Activated CD4-positive, alpha-beta T cell treated with anti-CD3 and anti-CD28 coated beads, Interleukin-2, amount 50 U/mL, for 16 hours (primary cell): ENCODE results near the gene PNPLA3.

Source experiments
- DNase-seq: peaks from one replicate; pipeline ENCODE4 v3.0.0-alpha.2; 2020

The PNPLA3 gene

DNA sequence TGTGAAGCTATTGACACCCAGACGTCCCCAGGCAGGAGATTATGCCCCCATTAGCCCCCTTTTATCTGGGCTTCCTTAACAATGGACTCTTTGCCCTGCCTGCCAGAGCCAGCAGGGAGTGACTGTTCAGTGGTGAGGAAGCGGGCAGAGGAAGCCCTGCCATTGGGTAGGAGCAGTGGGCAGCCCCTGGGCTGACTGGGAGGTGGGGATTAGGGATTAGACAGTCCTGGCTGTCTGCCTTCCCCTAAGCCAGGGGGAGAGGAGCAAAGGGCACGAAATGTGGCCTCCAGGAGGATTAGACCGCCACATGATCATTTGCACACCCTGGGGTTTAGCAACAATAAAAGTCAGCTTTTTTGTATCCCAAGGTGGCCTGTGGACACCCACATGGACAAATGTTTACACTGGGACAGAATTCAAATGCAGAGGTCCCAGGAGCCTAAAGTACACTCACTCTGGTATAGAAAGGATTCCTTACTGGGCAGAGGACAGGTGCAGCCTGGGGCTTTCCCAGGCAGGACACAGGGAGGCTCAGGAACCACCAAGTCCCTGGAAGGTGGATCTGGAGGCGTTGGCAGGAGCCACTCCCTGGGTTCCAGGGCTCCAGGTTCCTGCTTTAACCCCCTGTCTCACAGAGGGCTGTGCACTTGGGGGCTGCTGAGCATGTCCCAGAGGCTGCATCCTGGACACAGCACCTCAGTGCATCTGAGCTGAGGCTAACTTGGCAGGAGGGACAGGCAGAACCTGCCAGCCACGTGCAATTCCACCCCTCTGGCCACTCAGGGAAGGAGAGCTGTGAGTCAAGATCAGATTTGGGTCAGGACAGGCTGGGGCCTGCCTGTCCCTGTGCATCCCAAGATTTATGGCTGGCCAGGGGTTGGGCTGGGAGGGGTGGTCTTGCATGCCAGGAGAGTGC lies 2.1 kb downstream of the PNPLA3 start:
- DNase-seq, result no peak

DNA sequence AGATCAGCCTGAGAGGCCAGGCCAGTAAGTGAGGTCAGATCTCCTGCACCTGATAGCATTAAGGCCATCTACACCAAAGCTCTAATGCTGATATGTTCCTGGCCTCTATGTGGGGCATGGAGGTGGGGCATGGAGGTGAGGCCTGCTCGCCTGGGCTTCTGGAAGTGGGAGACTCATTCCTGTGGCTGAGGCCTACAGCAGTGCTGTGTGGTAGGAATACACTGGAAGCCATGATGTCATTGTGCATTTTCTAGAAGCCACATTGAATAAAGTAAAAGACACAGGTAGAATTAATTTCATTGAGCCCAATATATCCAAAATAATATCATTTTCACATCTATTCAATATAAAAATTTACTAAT lies 2.7 kb downstream of the PNPLA3 start:
- no peak for DNase-seq

DNA sequence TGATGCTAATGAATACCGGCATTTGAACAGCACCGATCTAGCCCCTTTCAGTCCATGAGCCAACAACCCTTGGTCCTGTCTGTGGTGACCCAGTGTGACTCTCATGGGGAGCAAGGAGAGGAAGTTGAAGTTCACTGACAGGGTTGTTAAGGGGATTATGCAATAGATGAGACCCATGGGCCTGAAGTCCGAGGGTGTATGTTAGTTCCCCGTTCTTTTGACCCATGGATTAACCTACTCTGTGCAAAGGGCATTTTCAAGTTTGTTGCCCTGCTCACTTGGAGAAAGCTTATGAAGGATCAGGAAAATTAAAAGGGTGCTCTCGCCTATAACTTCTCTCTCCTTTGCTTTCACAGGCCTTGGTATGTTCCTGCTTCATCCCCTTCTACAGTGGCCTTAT lies 4.9 kb downstream of the PNPLA3 start:
- no peak for DNase-seq

DNA sequence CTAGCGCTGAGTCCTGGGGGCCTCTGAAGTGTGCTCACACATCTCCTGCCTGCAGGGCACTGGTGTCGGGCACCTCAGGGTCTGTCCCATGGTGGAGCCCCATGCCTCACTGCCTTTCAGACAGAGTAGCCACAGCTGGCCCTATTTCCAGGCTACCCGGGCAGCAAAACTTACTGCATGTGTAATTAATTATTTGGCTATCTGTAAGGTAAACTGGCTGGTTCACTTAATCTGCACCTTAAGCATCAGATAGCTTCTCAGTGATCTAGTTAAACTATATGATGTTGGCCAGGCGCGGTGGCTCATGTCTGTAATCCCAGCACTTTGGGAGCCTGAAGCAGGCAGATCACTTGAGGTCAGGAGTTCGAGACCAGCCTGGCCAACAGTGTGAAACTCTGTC lies 5.3 kb downstream of the PNPLA3 start:
- no peak for DNase-seq

DNA sequence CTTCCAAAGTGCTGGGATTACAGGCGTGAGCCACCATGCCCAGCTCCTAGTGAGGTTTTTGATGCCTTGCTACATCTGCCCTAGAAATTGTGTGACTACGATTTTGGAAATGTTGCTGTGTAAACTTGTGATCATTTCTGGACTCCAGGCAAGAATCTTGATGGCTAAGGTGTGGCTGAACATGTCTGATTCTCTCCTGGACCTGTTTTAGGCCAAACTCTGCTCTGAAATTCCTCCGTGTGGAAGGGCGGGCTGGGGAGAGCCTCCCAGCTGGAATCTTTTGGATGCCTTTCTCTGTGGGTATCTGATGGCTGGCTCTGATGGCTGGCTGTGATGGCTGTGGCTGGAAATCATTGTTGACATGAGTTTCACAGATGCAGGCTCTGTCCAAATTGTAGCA lies 8.2 kb downstream of the PNPLA3 start:
- DNase-seq, result no peak

DNA sequence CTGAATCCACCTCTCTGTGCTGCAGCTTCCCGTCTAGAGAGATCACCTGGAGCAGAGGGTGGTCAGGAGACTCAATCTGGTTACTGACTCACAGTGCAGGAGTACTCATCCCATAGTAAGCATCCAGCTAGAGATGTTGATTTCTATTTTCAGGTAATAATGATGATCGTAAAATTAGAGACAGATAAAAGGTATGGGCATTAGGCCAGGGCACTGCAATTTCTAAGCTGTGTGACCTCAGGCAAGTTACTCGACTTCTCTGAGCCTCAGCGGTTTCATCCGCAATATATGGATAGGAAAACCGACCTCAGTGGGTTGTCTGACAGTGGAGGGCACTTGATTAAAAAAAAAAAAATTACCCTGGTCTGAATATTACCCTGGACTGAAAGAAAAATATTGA lies 17.8 kb downstream of the PNPLA3 start:
- DNase-seq, result no peak

DNA sequence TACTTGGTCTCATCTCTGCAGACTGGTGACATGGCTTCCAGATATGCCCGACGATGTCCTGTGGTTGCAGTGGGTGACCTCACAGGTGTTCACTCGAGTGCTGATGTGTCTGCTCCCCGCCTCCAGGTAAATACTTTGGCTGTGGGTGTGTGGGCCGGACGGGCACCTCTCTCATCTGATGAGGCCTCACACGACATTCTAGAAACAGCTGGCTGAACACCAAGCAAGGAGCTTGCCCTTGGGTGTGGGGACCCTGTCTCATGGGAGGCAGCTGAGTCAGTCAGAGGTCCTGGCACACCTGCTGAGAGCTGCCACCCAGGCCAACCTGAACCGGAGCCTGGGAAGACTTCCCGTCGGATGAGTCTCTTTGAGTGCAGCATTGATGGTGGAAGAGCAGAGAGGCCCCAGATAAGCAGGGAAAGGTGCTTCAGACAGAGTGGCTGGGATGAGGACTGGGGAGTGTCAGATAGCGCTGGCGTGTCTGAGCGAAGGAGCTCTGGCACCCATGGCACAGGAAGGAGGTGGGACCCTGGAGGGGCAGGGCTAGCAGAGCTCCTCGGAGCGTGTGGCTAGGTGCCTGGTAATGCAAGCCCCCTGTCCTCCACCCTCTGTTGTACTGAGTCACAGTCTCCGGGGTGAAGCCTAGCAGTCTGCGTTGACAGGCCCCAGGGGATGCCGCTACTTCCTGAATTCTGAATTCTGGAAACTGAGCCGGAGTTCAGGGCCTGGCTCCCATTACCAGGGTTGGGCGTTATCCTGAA lies 21.2 kb downstream of the PNPLA3 start:
- no peak for DNase-seq

DNA sequence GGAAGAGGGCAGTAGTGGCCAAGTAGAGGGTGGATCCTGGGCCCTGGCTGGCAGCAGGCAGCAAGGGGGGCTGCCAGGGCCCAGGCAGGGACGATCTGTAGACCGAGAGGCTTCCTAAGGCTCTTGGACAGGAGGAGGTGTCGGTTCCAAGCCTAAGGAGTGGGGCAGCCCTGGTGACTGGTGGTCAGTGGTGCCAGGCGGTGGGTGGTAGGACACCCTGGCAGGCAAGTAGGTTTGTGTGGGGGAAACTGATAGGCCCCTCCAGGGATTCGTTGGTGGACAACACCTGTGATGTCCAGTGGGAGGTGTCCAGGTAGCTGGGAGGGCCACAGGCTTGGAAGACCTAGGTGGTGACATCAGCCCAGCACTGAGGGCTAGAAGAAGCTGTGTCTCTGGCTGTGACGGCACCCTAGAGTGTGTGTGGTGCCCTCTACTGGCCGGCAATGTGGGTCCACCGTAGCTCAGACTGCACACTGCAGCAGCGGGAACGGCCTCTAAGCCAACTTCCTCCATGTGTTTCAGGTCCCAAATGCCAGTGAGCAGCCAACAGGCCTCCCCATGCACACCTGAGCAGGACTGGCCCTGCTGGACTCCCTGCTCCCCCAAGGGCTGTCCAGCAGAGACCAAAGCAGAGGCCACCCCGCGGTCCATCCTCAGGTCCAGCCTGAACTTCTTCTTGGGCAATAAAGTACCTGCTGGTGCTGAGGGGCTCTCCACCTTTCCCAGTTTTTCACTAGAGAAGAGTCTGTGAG lies 22.2 kb downstream of the PNPLA3 start:
- DNase-seq, result peak; percentile 79

DNA sequence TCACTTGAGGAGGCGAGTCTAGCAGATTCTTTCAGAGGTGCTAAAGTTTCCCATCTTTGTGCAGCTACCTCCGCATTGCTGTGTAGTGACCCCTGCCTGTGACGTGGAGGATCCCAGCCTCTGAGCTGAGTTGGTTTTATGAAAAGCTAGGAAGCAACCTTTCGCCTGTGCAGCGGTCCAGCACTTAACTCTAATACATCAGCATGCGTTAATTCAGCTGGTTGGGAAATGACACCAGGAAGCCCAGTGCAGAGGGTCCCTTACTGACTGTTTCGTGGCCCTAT lies 22.7 kb downstream of the PNPLA3 start:
- DNase-seq, result no peak

DNA sequence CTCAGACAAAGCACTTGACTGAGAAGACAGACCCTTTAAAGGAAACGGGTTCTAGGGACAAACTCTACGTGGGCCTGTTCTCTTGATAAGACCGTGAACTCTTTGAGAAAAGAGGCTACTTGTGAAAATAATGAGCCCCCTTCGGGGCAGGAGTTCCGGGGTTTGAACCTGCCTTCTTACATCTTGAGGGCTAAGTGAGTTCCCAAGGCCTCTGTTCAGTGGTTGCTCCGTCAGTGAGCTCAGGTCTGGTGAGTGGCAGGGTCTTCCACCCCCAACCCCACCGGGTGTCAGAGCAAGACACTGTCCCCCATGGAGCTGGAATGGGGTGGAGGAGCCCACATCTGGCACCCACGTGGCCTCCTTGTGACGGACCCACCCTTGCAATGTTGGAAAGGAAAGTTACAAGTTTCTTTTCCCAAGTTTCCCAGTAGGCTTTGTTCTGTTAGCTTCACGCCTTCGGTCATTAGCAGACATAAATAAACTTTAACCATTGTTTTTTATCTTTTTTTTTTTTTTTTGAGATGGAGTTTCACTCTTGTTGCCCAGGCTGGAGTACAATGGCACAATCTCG lies 25.3 kb downstream of the PNPLA3 start:
- DNase-seq, result no peak

DNA sequence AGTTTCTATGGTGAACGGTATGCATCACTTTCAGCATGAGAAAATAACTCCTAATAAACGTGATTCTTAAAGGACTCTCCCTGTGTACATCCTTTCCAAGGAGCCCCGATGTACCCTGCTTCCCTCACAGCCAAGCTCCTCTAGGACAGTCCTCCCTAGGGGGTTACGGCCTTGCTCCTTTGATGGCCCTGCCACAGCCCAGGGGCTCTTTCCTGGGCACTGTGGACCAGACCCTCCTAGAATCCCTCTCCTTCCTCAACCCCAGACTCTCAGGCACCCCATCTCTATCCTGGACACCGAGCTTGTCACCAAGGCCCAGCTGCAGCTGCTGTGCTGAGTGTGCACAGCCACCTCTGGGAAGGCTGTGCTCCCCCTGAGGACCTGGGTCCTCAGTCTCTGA lies 27.8 kb downstream of the PNPLA3 start:
- no peak for DNase-seq

DNA sequence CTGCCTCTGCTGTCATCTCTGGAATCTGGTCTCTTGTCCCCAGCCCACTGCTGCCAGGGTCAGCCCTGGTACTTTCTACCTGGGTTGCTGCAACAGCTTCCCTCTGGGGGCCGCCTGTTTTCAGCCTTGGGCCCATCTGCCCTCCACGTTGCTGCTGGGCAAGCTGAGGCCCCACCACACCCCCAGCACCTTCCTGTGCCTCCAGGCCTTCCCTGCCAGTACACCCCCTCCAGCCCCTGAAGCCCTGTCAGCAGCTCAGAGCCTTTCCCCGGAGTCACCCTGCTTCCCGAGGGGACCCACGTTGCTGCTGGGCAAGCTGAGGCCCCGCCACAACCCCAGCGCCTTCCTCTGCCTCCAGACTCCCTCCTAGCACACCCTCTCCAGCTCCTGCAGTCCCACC lies 28.4 kb downstream of the PNPLA3 start:
- no peak for DNase-seq

DNA sequence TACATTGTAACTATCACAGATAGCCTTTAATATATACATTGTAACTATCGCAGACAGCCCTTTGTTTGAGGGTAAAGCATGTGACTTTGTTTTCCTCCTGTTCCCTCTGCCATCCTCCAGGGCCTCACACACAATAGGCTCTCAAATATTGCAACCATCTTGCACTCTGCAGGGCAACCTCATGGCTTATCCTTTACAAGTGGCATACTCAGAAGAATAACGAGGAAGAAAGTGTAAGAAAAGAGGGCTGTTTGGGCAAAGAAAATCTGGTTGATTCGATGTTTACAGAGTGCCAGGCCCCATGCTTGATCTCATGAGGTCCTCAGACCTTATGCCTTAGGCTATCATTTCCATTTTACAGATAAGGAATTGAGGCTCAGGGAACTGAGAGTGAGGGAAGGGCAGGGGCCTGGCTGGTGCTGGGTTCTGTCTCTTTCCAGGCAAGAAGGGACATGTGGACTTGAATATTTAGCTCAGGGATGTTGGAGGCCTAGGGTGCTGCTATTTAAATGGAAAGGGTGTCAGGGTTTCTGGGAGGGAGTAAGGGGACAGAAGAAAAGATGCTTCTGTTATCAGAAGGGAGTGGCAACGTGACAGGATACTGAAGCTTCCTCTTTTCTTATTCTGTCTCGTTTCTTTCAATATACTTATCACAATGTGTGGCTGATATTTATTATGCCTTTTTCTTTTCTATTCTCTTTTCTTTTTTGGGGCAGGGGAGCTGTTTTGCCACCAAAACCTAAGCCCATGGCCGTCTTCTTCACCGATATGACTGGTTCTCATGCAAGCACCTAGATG lies 30.6 kb downstream of the PNPLA3 start:
- no peak for DNase-seq

DNA sequence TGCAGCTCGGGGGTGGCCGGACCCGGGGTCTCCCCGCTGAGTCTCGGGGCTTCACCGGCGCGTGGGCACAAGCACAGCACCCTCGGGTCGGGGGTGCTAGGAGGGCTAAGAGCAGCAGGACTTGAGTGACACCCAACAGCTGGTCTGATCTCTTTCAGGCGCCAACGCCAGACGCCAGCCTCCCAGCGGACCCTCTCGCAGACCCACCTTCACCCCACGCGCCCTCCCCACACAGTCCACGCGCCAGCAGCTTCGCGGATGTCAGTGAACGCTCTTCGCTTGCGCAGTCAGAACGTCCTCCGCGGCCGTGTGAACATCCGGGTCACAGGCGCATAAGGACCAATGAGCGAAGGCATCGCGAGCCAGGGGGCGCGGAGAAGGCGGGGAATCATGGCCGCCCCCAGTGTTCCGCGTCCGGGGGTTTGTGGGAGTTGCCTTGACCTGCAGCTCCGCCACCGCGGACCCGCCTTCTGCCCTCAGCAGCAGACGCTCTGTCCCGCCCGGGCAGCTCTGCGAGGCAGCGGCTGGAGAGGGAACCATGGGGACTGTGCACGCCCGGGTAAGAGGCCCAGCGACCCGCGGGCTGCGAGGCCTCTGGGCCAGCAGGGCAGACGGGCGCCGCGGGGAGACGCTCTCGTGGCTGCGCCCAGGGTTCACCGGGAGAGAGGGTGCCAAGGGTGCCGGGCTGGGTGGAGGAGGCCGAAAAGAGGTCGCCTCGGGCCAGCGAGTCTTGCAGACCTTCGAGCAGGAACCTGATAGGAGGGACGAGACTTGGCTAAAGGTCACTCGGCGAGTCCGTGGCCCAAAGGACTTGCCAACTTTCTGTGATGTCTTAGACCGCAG lies 31.7 kb downstream of the PNPLA3 start, which contains the start of gene SAMM50:
Gene SAMM50 (plus strand): TSS at position 403 of the 843 bp plus-strand sequence. CDS start 136 bp downstream, at position 539.
- DNase-seq, result peak; percentile 96

DNA sequence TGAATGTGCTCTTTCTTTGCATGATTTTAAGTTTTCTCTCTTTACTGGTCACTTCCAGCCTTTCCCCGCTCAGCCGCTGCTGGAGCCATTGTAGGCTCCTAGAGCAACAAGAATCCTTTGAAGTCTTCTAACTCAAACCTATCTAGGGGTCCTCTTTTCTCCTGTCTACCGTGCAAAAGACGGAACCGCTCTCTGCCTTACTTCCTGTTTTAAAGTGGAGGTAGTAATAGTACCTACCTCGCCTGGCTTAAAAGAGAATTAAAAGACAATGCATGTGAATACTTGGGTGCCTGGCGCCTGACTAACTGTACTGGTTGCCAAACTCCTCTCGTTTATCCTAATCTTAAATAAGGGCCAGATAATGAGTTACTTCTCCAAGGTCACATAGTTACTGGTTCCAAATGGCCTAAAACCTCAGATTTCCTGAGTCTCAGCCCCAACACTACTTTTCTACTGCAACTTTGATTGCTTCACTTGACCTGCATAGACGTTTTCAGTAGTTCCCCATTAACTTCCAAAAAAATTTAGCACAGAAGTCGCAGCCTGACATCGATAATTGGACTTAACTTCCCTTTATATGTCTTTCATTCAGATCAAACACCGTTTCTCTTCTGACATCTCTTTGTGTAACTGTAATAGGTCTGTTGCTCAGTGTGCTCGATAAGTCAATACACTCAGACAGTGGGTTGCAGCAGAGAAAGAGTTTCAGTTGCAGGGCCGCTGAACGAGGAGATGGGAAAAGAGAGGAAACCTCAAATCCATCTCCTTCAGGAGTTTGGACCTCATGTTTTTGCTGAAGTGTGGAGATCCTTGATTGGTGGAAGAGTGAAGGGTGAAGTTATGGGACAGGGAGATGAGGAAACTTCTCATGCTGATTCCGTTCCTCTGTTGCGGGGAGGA lies 32.5 kb downstream of the PNPLA3 start:
- DNase-seq, result peak; percentile 21

DNA sequence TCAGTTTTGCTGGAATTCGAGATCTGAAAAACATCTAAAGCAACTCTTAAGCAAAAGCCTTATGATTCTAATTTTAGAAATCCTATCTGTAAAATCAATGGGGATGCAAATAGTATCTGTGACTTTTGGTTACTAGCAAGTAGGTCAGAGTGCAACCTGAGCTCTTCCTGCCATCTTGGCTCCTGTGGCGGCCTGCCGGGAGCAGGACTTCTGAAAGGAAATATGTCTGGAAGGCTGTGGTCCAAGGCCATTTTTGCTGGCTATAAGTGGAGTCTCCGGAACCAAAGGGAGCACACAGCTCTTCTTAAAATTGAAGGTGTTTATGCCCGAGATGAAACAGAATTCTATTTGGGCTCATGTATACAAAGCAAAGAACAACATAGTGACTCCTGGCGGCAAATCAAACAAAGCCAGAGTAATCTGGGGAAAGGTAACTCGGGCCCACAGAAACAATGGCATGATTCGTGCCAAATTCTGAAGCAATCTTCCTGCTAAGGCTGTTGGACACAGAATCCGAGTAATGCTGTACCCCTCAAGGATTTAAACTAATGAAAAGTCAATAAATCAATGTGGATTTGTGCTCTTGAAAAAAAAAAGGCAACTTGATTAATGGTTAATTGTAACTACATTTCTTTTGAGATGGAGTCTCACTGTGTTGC lies 33.3 kb downstream of the PNPLA3 start:
- DNase-seq, result no peak

DNA sequence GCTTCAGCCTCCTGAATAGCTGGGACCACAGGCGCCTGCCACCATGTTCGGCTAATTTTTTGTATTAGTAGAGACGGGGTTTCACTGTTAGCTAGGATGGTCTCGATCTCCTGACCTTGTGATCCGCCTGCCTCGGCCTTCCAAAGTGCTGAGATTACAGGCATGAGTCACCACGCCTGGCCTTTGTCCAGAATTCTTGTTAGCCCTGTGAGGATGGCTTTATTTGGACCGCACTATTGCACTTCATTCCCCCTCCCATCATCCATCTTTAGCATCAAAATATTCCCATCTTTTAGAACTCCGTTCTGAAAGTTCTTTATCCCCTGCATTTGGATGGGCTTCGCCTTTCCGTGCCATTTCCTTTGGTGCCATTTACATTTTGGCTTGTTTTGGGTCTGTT lies 34.3 kb downstream of the PNPLA3 start:
- no peak for DNase-seq

DNA sequence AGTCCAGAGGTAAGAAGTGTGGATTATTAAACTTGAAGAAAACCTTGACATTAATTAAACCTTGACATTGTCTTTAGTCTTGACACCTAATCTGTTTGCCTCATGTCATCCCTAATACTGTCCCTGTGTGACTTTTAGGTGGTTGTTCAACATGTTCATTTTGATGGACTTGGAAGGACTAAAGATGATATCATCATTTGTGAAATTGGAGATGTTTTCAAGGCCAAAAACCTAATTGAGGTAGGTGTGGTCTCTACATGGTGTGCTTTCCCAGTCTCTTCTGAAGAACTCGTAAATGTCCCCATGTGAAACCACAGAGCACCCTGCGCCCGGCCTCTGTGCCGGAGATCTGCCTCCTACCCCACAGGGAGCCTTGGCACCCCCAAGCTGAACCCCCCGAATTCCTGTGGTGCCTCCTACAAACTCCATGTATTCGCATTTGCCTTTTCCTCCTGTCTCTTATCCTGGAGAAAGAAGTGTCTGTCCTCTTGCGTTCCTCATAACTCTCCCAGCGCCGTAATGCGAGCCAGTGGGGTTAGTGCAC lies 40.8 kb downstream of the PNPLA3 start:
- no peak for DNase-seq

DNA sequence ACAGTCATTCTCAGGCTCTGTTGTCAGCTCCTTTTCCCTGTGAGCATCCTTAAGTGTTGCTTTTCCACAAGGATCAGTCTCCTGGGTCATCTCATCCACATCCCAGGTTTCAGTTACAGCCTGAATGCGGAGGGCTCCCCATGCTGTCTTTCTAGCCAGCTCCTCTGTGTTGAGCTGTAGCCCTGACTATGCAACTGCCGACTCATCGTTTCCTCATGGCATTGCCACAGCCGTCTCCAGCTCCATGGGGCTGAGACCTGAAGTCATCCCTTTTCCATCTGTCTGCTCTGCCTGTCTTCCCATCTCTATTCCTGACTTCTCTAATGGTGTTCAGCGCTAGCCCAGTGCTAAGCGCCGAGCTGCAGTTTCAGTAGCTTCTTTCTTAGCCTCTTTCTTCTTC lies 43.5 kb downstream of the PNPLA3 start:
- DNase-seq, result no peak

DNA sequence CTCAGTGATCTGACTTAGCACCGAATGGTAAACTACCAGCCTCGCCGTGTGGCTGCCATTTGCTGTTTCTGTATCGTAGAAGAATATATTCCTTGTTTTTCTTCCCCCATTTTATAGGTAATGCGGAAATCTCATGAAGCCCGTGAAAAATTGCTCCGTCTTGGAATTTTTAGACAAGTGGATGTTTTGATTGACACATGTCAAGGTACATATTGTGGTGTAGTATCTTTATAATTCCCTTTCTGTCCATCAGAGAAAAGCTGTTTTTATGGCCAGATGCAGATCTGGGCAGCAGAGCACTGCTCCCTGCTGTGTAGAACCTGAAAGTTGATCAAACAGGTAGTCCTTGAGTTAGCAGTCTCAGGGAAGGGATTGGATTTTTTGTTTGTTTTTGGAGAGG lies 45.0 kb downstream of the PNPLA3 start:
- no peak for DNase-seq
